B cell (primary cell): Measurements from ENCODE around the gene EDAR. TPM values are rescaled to one million over a fixed set of nuclear protein-coding genes. Genes with fewer than 3 reads are reported as not detected.

Source experiments
- ATAC-seq: fragments of 200-7000 bp; cut with Tn5 transposase; one replicate; pipeline ENCODE4 v1.10.0; 2021; ENCODE audit warnings: low read depth, mild to moderate bottlenecking, moderate number of reproducible peaks, moderate library complexity
- CTCF ChIA-PET: fragments of 350-600 bp; sonication (Branson Sonifier 250); formaldehyde crosslinking; loops from one replicate; lab custom pipeline; 2021; ENCODE audit warnings: antibody characterized with exemption, inconsistent platforms; lab: Charles Lee
- POLR2A ChIA-PET: fragments of 350-600 bp; sonication (Branson Sonifier 250); formaldehyde crosslinking; loops from one replicate; lab custom pipeline; 2021; ENCODE audit warnings: antibody characterized with exemption; lab: Charles Lee
- DNase-seq: peaks from one replicate; pipeline ENCODE4 v3.0.0; 2013
- H2AFZ ChIP-seq: 2 replicates; pipeline ENCODE4 v1.6.1; 2012; ENCODE audit warnings: mild to moderate bottlenecking, low read depth, low read length; ENCODE audit not compliant: insufficient read depth, poor library complexity, severe bottlenecking
- H3K27ac ChIP-seq, 2 donors: 1 replicate in 1 of 2; 2 replicates in 1 of 2; pipeline ENCODE4 v1.5.1; 2012 to 2013; ENCODE audit warnings: low read length in 2 of 2, mild to moderate bottlenecking in 2 of 2, moderate library complexity in 1 of 2
- H3K27me3 ChIP-seq, 4 experiments: fragments of 200-600 bp in 1 of 4; sonication (generic) in 1 of 4; replicated peaks in 1 of 4; 1 replicate in 2 of 4; 2 replicates in 2 of 4; pipeline versions ENCODE4 v1.6.1 to v1.7.0; 2013 to 2016; ENCODE audit warnings: low read length in 3 of 4, mild to moderate bottlenecking in 2 of 4, mixed read lengths in 1 of 4, moderate library complexity in 1 of 4; ENCODE audit not compliant: insufficient read depth in 4 of 4, control insufficient read depth in 3 of 4; ENCODE audit errors: control extremely low read depth in 1 of 4
- H3K36me3 ChIP-seq, 2 experiments: replicated peaks in 1 of 2; 1 replicate in 1 of 2; 2 replicates in 1 of 2; pipeline versions ENCODE4 v1.6.1 to v1.7.1; 2013; ENCODE audit warnings: low read length in 1 of 2; ENCODE audit not compliant: insufficient read depth in 2 of 2, control insufficient read depth in 1 of 2; ENCODE audit errors: control extremely low read depth in 1 of 2, extremely low read depth in 1 of 2
- H3K4me1 ChIP-seq, 2 donors: fragments of 200-600 bp in 1 of 2; sonication (generic) in 1 of 2; 1 replicate in 1 of 2; 2 replicates in 1 of 2; pipeline versions ENCODE4 v1.5.1 to v1.6.1; 2013 to 2017; ENCODE audit warnings: low read length in 2 of 2; ENCODE audit not compliant: control insufficient read depth in 2 of 2, insufficient read depth in 2 of 2
- H3K4me2 ChIP-seq: replicated peaks from 2 replicates; pipeline ENCODE3; 2012; ENCODE audit warnings: mild to moderate bottlenecking, low read depth, low read length; ENCODE audit not compliant: poor library complexity, severe bottlenecking
- H3K4me3 ChIP-seq, 5 experiments: fragments of 200-600 bp in 1 of 5; sonication (generic) in 1 of 5; 1 replicate in 3 of 5; 2 replicates in 2 of 5; pipeline versions ENCODE4 v1.5.1 to v1.7.0; 2011 to 2016; ENCODE audit warnings: low read length in 4 of 5, mild to moderate bottlenecking in 4 of 5, low read depth in 2 of 5, control low read depth in 1 of 5, moderate library complexity in 1 of 5; ENCODE audit not compliant: insufficient read depth in 1 of 5; ENCODE audit errors: control extremely low read depth in 1 of 5, extremely low read depth in 1 of 5
- H3K79me2 ChIP-seq: fragments of 200-600 bp; sonication (generic); one replicate; pipeline ENCODE4 v1.6.0; 2016; ENCODE audit warnings: low read length; ENCODE audit not compliant: control insufficient read depth, insufficient read depth
- H3K9ac ChIP-seq: fragments of 200-600 bp; sonication (generic); 2 replicates; pipeline ENCODE4 v1.6.1; 2017; ENCODE audit warnings: mild to moderate bottlenecking, low read length, moderate library complexity
- H3K9me3 ChIP-seq, 3 donors: one replicate each; pipeline versions ENCODE4 v1.6.1 to v1.7.1; 2013; ENCODE audit warnings: low read length in 2 of 3; ENCODE audit not compliant: control insufficient read depth in 2 of 3, insufficient read depth in 1 of 3; ENCODE audit errors: control extremely low read depth in 1 of 3
- H4K20me1 ChIP-seq: 2 replicates; pipeline ENCODE4 v1.6.0; 2012; ENCODE audit warnings: mild to moderate bottlenecking, low read length; ENCODE audit not compliant: insufficient read depth, control insufficient read depth, poor library complexity, severe bottlenecking
- H3K27ac Mint-ChIP-seq: one replicate; pipeline ENCODE4 v1.8.0; 2021; ENCODE audit warnings: mixed read lengths
- H3K27me3 Mint-ChIP-seq: one replicate; pipeline ENCODE4 v1.8.0; 2021; ENCODE audit warnings: mixed read lengths
- H3K4me1 Mint-ChIP-seq: one replicate; pipeline ENCODE4 v1.8.0; 2021; ENCODE audit warnings: mixed read lengths
- H3K4me3 Mint-ChIP-seq: one replicate; pipeline ENCODE4 v1.8.0; 2021; ENCODE audit warnings: mixed read lengths
- H3K9me3 Mint-ChIP-seq: one replicate; pipeline ENCODE4 v1.8.0; 2022; ENCODE audit warnings: mixed read lengths; ENCODE audit not compliant: insufficient read depth
- CTCF ChIP-seq: fragments of 200-600 bp; IDR thresholded peaks from one replicate; pipeline ENCODE4 v1.8.0; 2022; ENCODE audit warnings: antibody characterized with exemption, mild to moderate bottlenecking
- EZH2 ChIP-seq: IDR thresholded peaks from 2 replicates; pipeline ENCODE4 v1.6.1; 2012; ENCODE audit warnings: borderline replicate concordance, low read depth, mild to moderate bottlenecking, moderate library complexity, low read length; ENCODE audit not compliant: insufficient read depth, poor library complexity, severe bottlenecking
- WGBS: methylation state at CpG from one replicate; pipeline ENCODE4 v1.1.5; 2013; ENCODE audit warnings: missing lambda C conversion rate; ENCODE audit not compliant: insufficient coverage; 5-methylcytosine and 5-hydroxymethylcytosine counted together
- intact Hi-C: fragments of 100-400 bp; cut with micrococcal nuclease; formaldehyde crosslinking; loops from one replicate; pipeline ENCODE4 v1.10.0; 2022
- polyA plus RNA-seq: library from polyadenylated mRNA; depleted of rRNA; stranded (reverse); fragments of >200 nt; gene quantifications from 2 replicates; pipeline ENCODE4 v1.2.3, GENCODE V29; 2012
- total RNA-seq, 2 donors: library from RNA; stranded (reverse); fragments of 120-200 nt in 1 of 2; gene quantifications; 1 replicate in 1 of 2; 2 replicates in 1 of 2; pipeline versions ENCODE4 v1.2.3 to v1.2.4, GENCODE V29; 2013 to 2022

Gene EDAR
- total and polyA plus RNA-seq, 2 donors (not counting 1 experiment from before 2014, with no cell fraction given), result 0.03 TPM; not detected in 1

GRCh38 chr2:109018452-109018851 is 29.4 kb upstream of the EDAR start:
- no peak overlapping the region for H3K4me3 ChIP-seq
- Mint-ChIP-seq H3K27me3 (peaks cover 27% of the 10 kb centered on the region), H3K4me3 (no peak overlapping the region), H3K27ac (no peak overlapping the region), H3K9me3 (no peaks in the 10 kb centered on the region), H3K4me1 (no peaks in the 10 kb centered on the region)
- no peak overlapping the region for H2AFZ ChIP-seq
- H3K4me1 ChIP-seq, result no peaks in the 10 kb centered on the region
- no peak overlapping the region for H3K27ac ChIP-seq
- no peaks in the 10 kb centered on the region for H3K27me3 ChIP-seq
- ATAC-seq, result no peak
- no peak overlapping the region for H3K9ac ChIP-seq
- intact Hi-C loops, result no loop called here
- H4K20me1 ChIP-seq, result no peaks in the 10 kb centered on the region
- H3K9me3 ChIP-seq, result no peaks in the 10 kb centered on the region
- no peak overlapping the region for H3K4me2 ChIP-seq
- no peaks in the 10 kb centered on the region for H3K79me2 ChIP-seq
- 91% methylated on average over 4 of the region's 5 CpGs for whole genome bisulfite sequencing
- CTCF ChIA-PET, result no interaction called here
- DNase-seq, result no peak
- no peak for TF ChIP-seq CTCF
- TF ChIP-seq EZH2, result no peak
- POLR2A ChIA-PET, result no interaction called here
- H3K36me3 ChIP-seq, result no peaks in the 10 kb centered on the region

- Histone ChIP-seq H4K20me1 (no peaks in the 10 kb centered on the region), H3K79me2 (no peaks in the 10 kb centered on the region), H2AFZ (no peak overlapping the region), H3K36me3 (no peaks in the 10 kb centered on the region), H3K4me1 (no peaks in the 10 kb centered on the region), H3K27me3 (no peaks in the 10 kb centered on the region), H3K4me2 (no peak overlapping the region), H3K4me3 (no peak overlapping the region), H3K9ac (no peak overlapping the region), H3K9me3 (no peaks in the 10 kb centered on the region), H3K27ac (no peak overlapping the region)
- intact Hi-C loops, result no loop called here
- DNase-seq (no peak), ATAC-seq (no peak)
- no peaks in the 10 kb centered on the region for H3K4me1 Mint-ChIP-seq
- 62% methylated on average over 3 of the region's 5 CpGs for WGBS
- POLR2A ChIA-PET, result no interaction called here
- TF ChIP-seq EZH2, result no peak
- H3K27ac Mint-ChIP-seq, result no peak overlapping the region
- no peak overlapping the region for H3K4me3 Mint-ChIP-seq
- H3K27me3 Mint-ChIP-seq, result peaks cover 27% of the 10 kb centered on the region
- H3K9me3 Mint-ChIP-seq, result no peaks in the 10 kb centered on the region
- CTCF ChIA-PET, result no interaction called here
These were observed 28.0 kb upstream of the EDAR start for GRCh38 chr2:109017017-109017416.
